Stimulated activated CD8-positive, alpha-beta memory T cell treated with anti-CD3 and anti-CD28 coated beads, Interleukin-15, amount 100 ng/mL, for 1 hour (primary cell): Measurements from ENCODE around the gene ASTN1.

ENCODE experiments used
- DNase-seq: peaks from one replicate; pipeline ENCODE4 v3.0.0-alpha.2; 2020; ENCODE audit warnings: low read depth

The ASTN1 gene

DNA sequence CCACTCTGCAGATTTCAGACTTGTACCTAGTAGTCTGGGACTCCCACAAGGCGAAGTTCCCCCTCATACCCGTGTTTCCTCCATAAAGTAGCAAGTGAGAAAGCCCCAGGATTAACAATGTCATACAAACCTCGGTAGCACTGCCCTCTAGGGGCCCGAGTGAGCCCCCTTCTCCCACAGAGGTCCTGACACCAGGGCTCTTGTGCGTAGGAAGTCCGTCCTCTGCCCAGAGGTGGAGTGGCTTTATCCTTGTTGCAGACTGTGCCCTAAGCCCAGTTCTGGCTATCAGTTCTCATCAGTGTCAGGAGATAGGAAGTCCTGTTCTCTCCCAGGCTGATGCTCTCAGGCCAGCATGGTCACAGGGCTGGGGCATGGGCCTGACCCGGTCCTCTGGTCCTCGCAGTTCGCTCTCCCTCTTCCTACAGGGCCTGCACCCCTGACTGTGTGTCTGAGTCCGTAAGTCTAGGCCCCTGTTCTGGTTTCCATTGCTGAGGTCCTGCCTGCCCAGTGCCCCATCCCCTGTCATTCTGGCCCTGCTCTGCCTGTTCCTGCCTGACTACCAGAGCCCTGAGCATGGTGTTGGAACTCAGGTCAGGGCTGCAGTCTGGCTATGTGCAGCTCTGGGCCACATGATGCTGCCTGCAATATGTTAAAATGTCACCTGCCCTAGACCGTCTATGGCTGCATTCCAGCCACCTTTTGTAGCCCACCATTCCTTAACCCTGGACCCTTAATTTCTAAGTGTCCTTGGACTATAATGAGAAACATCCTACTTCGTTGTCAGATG is 285.6 kb downstream of the ASTN1 start:
- DNase-seq: no peak

DNA sequence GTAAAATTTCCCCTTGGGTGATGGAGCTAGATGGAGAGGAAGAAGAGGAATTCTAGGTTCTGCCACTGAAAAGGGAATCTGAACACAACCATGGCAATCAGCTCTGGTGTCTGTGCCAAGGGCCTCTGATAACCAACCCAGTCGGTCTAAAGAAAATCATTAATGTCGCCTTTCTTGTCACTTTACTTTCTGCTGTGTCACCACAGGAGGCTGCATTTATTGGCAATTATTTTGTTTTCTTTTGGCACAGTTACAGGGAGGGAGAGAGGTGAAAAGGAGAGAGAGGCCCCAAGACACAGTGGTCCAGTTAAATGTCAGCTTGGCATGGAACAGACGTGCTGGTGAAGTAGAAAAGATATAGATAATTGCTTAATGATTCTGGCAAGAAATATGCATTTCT is 287.0 kb downstream of the ASTN1 start:
- no peak for DNase-seq

- DNase-seq: no peak
These were observed 287.5 kb downstream of the ASTN1 start for GRCh38 chr1:176876966-176877515.

DNA sequence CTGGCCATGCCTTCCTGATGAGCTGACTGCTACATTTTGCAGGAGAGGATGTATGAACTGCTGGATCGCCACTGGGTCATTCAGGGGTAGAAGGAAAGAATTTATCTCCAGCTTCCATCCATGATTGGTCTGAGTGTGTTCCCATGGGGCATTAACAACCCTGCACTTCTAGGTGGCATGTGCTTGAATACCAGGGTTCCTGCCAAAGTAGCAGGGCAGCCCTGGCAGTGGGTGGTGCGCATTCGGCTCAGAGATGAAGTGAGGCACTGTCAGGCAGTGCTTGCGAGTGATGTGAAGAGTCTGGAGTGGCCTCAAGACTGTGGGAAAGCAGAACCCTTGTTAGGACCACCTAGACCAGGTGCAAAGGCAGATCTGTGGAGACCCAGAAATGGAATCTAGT is 294.9 kb downstream of the ASTN1 start:
- DNase-seq: no peak

DNA sequence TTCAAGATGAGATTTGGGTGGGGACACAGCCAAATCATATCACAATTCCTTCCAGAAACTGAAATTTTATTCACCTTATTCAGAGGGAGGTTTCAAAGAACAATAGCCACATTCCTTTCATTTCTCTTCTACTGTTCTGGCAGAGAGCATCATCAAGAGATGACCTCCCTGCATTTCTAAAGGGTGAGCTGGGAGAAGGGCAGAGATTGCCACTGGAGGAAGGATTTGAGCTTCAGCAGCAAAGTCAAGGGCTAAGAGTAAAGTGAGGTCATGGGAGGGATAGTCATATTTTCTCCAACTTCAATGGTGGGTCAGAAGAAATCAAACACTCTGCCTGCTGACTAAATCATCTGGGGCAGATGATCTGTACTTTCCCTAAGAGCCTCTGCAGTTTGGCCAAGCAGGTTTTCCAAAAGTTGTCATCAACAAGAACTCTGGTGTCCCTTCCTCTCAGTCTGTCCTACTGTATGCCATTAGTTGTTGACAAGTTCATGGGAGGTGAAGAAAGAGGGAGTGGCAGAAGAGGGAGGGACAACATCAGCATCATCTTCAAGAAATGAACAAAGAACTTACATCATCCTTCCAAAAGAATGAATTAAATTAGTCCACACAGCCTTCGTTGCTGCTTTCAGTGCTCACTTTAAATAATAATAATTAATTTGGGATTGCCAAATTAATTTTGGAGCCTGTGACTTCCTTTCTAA is 298.3 kb downstream of the ASTN1 start:
- DNase-seq: no peak

- no peak for DNase-seq
These were observed 300.3 kb downstream of the ASTN1 start for GRCh38 chr1:176864211-176864610.

GRCh38 chr1:176863613-176864012 is 300.9 kb downstream of the ASTN1 start:
- DNase-seq: no peak

- DNase-seq: no peak
These were observed 306.0 kb downstream of the ASTN1 start for GRCh38 chr1:176858433-176858916.

DNA sequence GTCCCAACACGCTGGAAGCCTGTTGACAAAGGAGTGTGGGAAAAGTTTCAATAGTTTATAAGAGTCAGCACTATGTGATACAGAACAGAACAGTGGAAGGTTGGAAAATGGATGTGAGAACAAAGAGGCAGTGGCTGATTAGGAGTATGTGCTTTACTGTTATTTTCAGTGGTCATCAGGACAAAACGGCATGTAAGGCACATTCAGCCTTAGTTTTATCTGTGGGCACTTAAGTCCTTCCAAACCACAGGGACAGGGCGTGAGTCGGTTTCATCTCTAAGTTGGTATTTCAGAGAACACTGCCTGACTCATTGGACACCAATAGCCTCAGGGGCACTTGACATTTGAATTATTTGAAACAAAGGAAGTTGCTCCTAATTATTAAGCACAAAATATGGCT is 306.9 kb downstream of the ASTN1 start:
- DNase-seq: no peak

GRCh38 chr1:176854758-176855745 is 309.5 kb downstream of the ASTN1 start:
- DNase-seq: no peak

- no peak for DNase-seq
These were observed 310.4 kb downstream of the ASTN1 start for GRCh38 chr1:176854121-176854520.

DNA sequence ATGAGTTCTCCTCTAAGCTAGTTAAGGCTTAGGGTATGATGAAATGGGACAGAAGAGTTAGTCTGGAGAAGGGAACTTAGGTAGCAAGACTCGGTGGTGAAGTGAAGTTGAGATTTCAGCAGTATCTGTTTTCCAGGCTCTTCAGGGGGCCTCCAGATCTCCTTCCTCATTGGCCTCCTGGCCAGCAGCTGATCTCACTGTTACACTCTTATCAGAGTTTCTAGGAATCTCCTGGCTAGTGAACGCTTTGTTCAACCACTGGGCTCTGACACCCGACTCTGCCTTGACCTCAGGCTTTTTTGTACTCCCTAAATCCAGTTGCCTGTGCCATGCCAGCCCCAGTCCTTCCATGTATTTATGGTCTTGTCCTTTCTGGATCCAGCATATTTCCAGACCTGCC is 311.0 kb downstream of the ASTN1 start:
- DNase-seq: no peak

GRCh38 chr1:176852124-176852523 is 312.4 kb downstream of the ASTN1 start:
- DNase-seq: no peak

GRCh38 chr1:176850871-176851270 is 313.6 kb downstream of the ASTN1 start:
- no peak for DNase-seq

GRCh38 chr1:176849281-176849680 is 315.2 kb downstream of the ASTN1 start:
- DNase-seq: no peak

GRCh38 chr1:176847052-176847451 is 317.5 kb downstream of the ASTN1 start:
- no peak for DNase-seq

DNA sequence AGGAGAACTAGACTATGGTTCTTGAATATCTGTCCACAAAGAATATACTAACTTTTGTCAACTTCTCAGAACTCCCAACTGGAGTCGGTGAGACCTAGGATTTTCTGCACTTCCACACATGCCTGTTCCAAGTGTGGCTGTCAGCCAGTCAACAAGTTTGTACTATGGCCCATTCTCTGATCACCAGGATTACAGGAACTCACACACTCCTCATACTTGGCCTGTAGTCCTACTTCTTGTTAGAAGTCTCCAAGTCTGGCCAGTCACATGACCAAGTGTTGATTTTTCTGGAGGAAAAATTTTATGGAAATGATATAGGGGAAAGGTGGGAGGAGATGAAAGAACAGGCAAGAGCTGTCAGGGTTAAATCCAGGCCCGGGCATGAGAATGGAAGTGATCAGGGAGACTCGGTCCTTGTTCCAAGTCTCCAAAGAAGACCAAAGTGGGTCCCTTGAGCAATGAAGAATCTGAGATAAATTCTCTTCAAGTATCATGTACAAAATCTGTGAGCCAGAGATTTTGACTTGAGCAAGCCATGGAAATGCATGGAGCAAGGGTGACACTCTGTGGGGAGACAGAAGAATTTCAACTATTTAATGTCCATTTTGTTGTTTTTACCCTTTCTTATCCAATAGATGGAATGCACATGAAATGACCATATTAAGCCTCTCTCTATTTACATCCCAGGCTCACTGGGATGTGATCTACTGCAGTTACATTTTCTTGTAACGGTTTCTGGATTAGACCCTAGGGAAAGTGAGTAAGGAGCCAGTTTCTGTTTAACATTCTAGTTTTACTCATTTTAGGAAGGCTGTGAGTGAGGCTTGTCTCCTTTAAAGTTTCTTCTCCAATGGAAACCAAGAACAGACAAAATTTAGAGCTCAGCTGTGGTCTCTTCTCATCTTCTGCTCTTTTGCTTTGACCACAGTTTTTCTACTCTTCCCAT is 320.9 kb downstream of the ASTN1 start:
- DNase-seq: no peak

DNA sequence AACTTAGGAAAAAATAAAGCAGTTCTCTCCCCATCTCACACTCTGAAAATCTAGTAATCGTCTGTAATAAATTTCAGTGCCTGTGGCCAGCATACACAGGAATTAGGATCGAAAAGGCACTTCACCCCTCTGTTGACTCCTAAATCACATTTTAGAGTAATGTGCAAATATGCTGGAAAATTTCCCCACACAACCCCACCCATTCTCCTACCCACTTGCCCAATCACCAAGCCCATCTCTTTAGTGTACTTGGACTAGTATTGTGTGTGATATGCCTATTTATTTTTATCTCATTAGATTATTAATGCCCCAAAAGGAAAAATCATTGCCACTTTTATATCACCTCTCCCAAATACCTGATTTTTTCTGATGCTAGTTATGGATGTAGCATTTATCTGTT is 323.3 kb downstream of the ASTN1 start:
- no peak for DNase-seq

DNA sequence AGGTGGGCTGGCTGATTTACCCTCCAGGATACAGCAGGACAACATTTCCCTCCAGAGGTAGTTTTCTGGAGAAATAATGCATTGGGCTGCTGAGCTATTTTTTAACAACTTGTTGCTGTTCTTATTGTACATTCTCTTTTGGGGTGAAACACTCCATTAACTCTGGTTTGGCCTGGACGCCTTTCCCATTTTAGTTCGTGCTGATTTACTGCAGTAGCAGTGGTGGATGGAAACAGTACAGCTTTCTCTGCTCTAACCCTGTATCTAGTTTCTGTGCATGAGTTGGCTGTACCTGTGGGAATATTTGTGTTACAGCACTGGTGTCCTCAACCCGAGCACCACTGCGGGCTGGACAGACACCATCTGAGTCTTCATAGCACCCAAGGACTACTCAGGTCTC is 325.3 kb downstream of the ASTN1 start:
- DNase-seq: no peak

DNA sequence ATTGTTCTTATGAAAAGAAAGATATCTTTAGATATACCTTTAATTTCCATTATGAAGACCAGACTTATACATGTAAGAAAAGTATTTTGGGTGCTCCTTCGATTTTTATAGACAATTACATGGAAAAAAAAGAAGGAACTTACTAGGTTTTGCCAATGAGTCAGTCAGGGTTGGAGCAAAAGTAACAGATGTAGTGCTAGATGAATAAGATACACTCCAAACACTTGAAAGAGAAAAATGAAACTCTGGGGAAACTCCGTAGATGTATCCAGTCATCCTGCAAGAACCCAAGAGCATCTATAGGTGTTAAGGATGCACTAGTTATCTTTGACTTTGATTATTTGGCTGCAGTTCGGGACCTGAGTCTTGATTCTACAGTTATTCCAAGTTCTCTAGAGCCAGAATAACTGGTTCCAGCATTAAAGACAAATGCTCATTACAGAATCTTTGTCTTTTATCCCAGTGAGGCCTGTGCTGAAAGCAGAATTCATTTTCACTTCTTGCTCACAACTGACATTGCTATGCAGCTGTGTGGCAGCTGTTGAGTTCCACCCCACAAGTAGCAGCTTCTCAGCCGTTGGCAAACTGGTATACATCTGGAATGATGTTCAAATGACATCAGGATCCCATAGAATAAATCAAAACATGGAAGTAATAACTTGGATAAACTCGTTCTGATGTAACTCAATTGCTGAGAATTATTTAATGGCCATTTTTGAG is 326.1 kb downstream of the ASTN1 start:
- DNase-seq: no peak
